GM18507 (cell line): ENCODE results near the gene IGFBP3.

ENCODE experiments used
- DNase-seq: peaks from one replicate; pipeline ENCODE4 v3.0.0; 2011; ENCODE audit warnings: low read depth; ENCODE audit not compliant: insufficient read length; ENCODE audit errors: extremely low spot score
- FAIRE-seq: peaks from 2 replicates; lab custom pipeline; 2011; peaks lifted over from hg19 to GRCh38; lab: Jason Lieb, UNC

The IGFBP3 gene

GRCh38 chr7:45880433-45880860, 40.6 kb downstream of the IGFBP3 start:
- no peak for DNase-seq
- FAIRE-seq: no peak

- FAIRE-seq: no peak
- DNase-seq: no peak
Observed at GRCh38 chr7:45878457-45879144, 42.5 kb downstream of the IGFBP3 start.

- FAIRE-seq: no peak
- no peak for DNase-seq
Observed at GRCh38 chr7:45876519-45876918, 44.6 kb downstream of the IGFBP3 start.

- DNase-seq (no peak), FAIRE-seq (no peak)
Observed at GRCh38 chr7:45874408-45875131, 46.5 kb downstream of the IGFBP3 start.

GRCh38 chr7:45873355-45873754, 47.7 kb downstream of the IGFBP3 start:
- DNase-seq (no peak), FAIRE-seq (no peak)

GRCh38 chr7:45873035-45873354, 48.1 kb downstream of the IGFBP3 start, which contains the start of gene CCDC201:
TSS of gene CCDC201 (minus strand) at chr7:45873082. CDS start at chr7:45873007, 75 bp downstream.
- no peak for FAIRE-seq
- no peak for DNase-seq

- FAIRE-seq: no peak
- DNase-seq: no peak
Observed at GRCh38 chr7:45872116-45873034, 48.7 kb downstream of the IGFBP3 start.

- DNase-seq (no peak), FAIRE-seq (no peak)
Observed at GRCh38 chr7:45869426-45869825, 51.6 kb downstream of the IGFBP3 start.

- DNase-seq (no peak), FAIRE-seq (no peak)
Observed at GRCh38 chr7:45867471-45867870, 53.6 kb downstream of the IGFBP3 start.

GRCh38 chr7:45865594-45866410, 55.3 kb downstream of the IGFBP3 start:
- FAIRE-seq (no peak), DNase-seq (no peak)

GRCh38 chr7:45863715-45864114, 57.4 kb downstream of the IGFBP3 start:
- no peak for DNase-seq
- FAIRE-seq: no peak
